ENCODE data around the gene AREG. TPM values are rescaled to one million over a fixed set of nuclear protein-coding genes. Genes with fewer than 3 reads are reported as not detected.

AREG gene
- total RNA-seq, 1 donor, result 0.36 TPM

DNA sequence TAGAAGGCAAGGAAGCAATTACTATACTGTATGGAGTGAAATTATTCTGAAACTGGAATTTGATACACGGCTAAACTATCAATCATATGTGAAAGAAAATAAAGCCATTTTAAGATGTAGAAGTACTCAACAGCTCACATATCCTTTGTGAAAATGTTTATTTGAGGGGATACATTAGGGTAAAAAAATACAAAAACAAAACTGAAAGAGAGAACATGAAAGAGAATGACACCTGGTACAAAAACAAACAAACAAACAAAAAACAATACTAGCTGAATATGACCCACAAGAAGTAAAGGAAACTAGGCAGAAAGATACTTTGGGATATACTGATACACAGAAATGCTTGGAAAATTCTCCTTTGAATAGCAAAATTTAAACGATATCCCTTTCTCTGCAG, 20.8 kb upstream of the AREG start:
- no peak overlapping the region for H3K4me2 ChIP-seq (ENCODE audit: insufficient read depth, low read length)
- H4K20me1 ChIP-seq (ENCODE audit: insufficient read depth, low read length), result no peaks in the 10 kb centered on the region
- no peak for DNase-seq (ENCODE audit: insufficient read length, low spot score, missing footprints)
- no peaks in the 10 kb centered on the region for H3K79me2 ChIP-seq (ENCODE audit: insufficient read depth, low read length)
- peaks cover 12% of the 10 kb centered on the region for H3K4me1 ChIP-seq (ENCODE audit: insufficient read depth, low read length)
- H2AFZ ChIP-seq (ENCODE audit: low read length), result no peak overlapping the region
- no peaks in the 10 kb centered on the region for H3K36me3 ChIP-seq (ENCODE audit: insufficient read depth, low read length)
- TF ChIP-seq, protein P1, sequence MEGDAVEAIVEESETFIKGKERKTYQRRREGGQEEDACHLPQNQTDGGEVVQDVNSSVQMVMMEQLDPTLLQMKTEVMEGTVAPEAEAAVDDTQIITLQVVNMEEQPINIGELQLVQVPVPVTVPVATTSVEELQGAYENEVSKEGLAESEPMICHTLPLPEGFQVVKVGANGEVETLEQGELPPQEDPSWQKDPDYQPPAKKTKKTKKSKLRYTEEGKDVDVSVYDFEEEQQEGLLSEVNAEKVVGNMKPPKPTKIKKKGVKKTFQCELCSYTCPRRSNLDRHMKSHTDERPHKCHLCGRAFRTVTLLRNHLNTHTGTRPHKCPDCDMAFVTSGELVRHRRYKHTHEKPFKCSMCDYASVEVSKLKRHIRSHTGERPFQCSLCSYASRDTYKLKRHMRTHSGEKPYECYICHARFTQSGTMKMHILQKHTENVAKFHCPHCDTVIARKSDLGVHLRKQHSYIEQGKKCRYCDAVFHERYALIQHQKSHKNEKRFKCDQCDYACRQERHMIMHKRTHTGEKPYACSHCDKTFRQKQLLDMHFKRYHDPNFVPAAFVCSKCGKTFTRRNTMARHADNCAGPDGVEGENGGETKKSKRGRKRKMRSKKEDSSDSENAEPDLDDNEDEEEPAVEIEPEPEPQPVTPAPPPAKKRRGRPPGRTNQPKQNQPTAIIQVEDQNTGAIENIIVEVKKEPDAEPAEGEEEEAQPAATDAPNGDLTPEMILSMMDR (IDR thresholded peaks at IDR 0.05; ENCODE audit: extremely low read depth, low read depth, low read length), result no peak
- no peak overlapping the region for H3K27ac ChIP-seq (ENCODE audit: low read depth, low read length)
- H3K9me3 ChIP-seq (ENCODE audit: low read depth, low read length), result no peaks in the 10 kb centered on the region
- no peaks in the 10 kb centered on the region for H3K27me3 ChIP-seq (ENCODE audit: insufficient read depth, low read length)
- no peak overlapping the region for H3K4me3 ChIP-seq (ENCODE audit: insufficient read depth, low read length)

DNA sequence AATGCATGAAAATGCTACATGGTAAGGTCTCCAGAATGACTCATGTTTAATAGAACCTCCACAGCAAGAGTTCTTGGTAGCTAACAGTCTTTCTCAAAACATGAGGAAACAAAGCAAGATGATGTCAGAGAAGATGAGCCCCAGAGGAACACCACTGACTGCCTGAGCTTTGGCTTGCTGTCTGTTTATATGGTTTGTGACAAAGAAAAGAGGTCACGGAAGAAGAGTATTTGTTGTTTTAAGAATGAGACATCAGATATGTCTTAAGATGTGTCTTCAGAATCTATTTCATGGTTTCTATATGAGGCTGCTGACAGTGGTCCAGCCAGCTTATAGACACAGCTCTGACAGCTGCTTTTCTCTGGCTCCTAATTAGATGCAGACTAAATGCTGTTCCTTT, 18.8 kb upstream of the AREG start:
- TF ChIP-seq, protein P1 (IDR thresholded peaks at IDR 0.05; ENCODE audit: extremely low read depth, low read depth, low read length), result no peak
- Histone ChIP-seq H3K27ac (ENCODE audit: low read depth, low read length) (peak overlapping the region; percentile 77), H3K4me2 (ENCODE audit: insufficient read depth, low read length) (peak overlapping the region; percentile 2)

DNA sequence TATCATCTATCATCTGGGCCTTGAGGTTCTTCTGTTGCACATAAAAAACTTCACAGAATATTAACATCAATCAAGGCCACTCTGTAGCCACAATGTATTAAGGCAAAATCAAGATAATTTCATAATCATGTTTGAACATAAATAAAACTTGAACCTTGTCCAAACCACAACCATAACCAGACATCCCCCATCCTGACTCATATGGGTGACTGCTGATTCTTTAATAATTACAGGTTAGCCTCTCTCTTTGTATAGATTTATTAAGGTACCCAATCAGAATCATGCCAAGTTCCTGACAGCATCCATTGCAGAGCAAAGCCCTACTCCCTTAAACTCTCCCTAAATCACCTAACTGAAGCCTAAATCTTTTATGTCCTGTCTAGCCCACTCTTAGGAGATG, 16.7 kb upstream of the AREG start:
- TF ChIP-seq, protein P1 (IDR thresholded peaks at IDR 0.05; ENCODE audit: extremely low read depth, low read depth, low read length), result no peak
- Histone ChIP-seq H3K9me3 (ENCODE audit: low read depth, low read length) (no peaks in the 10 kb centered on the region), H2AFZ (ENCODE audit: low read length) (no peak overlapping the region), H3K4me3 (ENCODE audit: insufficient read depth, low read length) (no peak overlapping the region), H3K36me3 (ENCODE audit: insufficient read depth, low read length) (no peaks in the 10 kb centered on the region), H3K4me2 (ENCODE audit: insufficient read depth, low read length) (no peak overlapping the region), H3K79me2 (ENCODE audit: insufficient read depth, low read length) (no peaks in the 10 kb centered on the region), H3K27ac (ENCODE audit: low read depth, low read length) (no peak overlapping the region), H3K4me1 (ENCODE audit: insufficient read depth, low read length) (peaks cover 16% of the 10 kb centered on the region), H3K27me3 (ENCODE audit: insufficient read depth, low read length) (no peaks in the 10 kb centered on the region), H4K20me1 (ENCODE audit: insufficient read depth, low read length) (no peaks in the 10 kb centered on the region)
- no peak for DNase-seq (ENCODE audit: insufficient read length, low spot score, missing footprints)

More for the DNA sequence above, 18.8 kb upstream of the AREG start:
- DNase-seq (ENCODE audit: insufficient read length, low spot score, missing footprints), result no peak
- Histone ChIP-seq H3K79me2 (ENCODE audit: insufficient read depth, low read length) (no peaks in the 10 kb centered on the region), H3K4me3 (ENCODE audit: insufficient read depth, low read length) (no peak overlapping the region), H3K9me3 (ENCODE audit: low read depth, low read length) (no peaks in the 10 kb centered on the region), H4K20me1 (ENCODE audit: insufficient read depth, low read length) (no peaks in the 10 kb centered on the region), H3K4me1 (ENCODE audit: insufficient read depth, low read length) (peaks cover 12% of the 10 kb centered on the region), H3K36me3 (ENCODE audit: insufficient read depth, low read length) (no peaks in the 10 kb centered on the region), H2AFZ (ENCODE audit: low read length) (peak overlapping the region; percentile 13), H3K27me3 (ENCODE audit: insufficient read depth, low read length) (no peaks in the 10 kb centered on the region)

DNA sequence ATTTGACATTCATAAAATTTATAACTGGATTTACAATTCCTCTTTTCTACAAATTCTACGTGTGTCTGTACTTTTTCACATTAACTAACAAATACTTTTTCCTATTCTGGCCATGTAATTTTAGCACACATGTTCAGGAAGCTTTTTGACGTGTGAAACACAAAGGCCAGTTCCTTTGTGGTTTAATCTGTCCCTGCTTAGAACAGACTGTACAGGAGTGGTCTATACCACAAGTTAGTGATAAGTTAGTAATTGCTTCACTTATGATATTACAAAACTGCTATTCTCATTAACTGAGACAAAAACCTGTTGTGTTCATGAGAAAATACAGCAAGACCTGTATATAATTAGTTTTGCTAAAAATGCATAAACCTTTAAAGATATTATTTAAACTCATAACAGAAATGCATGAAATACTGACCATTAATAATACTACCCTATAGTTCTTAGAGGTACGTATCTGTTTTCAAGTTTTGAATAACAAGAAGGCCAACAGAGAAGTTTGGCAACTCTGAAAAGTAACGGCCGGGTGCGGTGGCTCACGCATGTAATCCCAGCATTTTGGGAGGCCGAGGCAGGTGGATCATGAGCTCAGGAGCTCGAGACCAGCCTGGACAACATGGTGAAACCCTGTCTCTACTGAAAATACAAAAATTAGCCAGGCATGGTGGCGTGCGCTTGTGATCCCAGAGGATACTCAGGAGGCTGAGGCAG, 13.7 kb upstream of the AREG start:
- Histone ChIP-seq H3K4me3 (ENCODE audit: insufficient read depth, low read length) (no peak overlapping the region), H3K79me2 (ENCODE audit: insufficient read depth, low read length) (no peaks in the 10 kb centered on the region), H3K4me2 (ENCODE audit: insufficient read depth, low read length) (no peak overlapping the region), H3K27ac (ENCODE audit: low read depth, low read length) (no peak overlapping the region), H3K27me3 (ENCODE audit: insufficient read depth, low read length) (no peaks in the 10 kb centered on the region), H3K4me1 (ENCODE audit: insufficient read depth, low read length) (peaks cover 8% of the 10 kb centered on the region), H3K9me3 (ENCODE audit: low read depth, low read length) (no peaks in the 10 kb centered on the region), H3K36me3 (ENCODE audit: insufficient read depth, low read length) (no peaks in the 10 kb centered on the region), H2AFZ (ENCODE audit: low read length) (no peak overlapping the region), H4K20me1 (ENCODE audit: insufficient read depth, low read length) (no peaks in the 10 kb centered on the region)
- no peak for DNase-seq (ENCODE audit: insufficient read length, low spot score, missing footprints)
- TF ChIP-seq, protein P1 (IDR thresholded peaks at IDR 0.05; ENCODE audit: extremely low read depth, low read depth, low read length), result no peak
